HepG2 (cell line): ENCODE data around the gene GAREM2.

Source experiments
- CTCF ChIP-seq: sonication (generic); formaldehyde crosslinking; IDR thresholded peaks from 2 replicates; pipeline ENCODE4 v1.5.0; 2020; ENCODE audit warnings: mild to moderate bottlenecking, missing genetic modification reagents, moderate library complexity
- HNRNPLL ChIP-seq: fragments of 200-400 bp; formaldehyde crosslinking; IDR thresholded peaks from 2 replicates; pipeline ENCODE4 v1.6.1; 2017; ENCODE audit warnings: mild to moderate bottlenecking, low read depth, low read length; ENCODE audit not compliant: poor library complexity, severe bottlenecking
- POLR2A ChIP-seq, 2 experiments: IDR thresholded peaks; 2 replicates each; pipeline ENCODE4 v1.6.1; 2011; ENCODE audit warnings: low read depth in 2 of 2, low read length in 2 of 2, mild to moderate bottlenecking in 1 of 2, moderate library complexity in 1 of 2; ENCODE audit not compliant: insufficient read depth in 1 of 2

GRCh38 chr2:26173776-26174482 lies 1.0 kb downstream of the GAREM2 start:
- TF ChIP-seq CTCF (CRISPR knock-in tag) (no peak), POLR2A (IDR thresholded peaks at IDR 0.05; ENCODE audit: insufficient read depth in 1 of 2, low read depth in 2 of 2, low read length in 2 of 2) (no peak), HNRNPLL (no peak)
